HG03159 (cell line): ENCODE data around the gene PRPF6.
A peak's percentile ranks its signal among the peaks of the same experiment; 100 is the strongest.

Experiments
- ATAC-seq: cut with Tn5 transposase; IDR thresholded peaks from one replicate; pipeline ENCODE4 v1.9.1; 2021; ENCODE audit warnings: mild to moderate bottlenecking, moderate library complexity; ENCODE audit not compliant: unreplicated experiment

The PRPF6 gene

DNA sequence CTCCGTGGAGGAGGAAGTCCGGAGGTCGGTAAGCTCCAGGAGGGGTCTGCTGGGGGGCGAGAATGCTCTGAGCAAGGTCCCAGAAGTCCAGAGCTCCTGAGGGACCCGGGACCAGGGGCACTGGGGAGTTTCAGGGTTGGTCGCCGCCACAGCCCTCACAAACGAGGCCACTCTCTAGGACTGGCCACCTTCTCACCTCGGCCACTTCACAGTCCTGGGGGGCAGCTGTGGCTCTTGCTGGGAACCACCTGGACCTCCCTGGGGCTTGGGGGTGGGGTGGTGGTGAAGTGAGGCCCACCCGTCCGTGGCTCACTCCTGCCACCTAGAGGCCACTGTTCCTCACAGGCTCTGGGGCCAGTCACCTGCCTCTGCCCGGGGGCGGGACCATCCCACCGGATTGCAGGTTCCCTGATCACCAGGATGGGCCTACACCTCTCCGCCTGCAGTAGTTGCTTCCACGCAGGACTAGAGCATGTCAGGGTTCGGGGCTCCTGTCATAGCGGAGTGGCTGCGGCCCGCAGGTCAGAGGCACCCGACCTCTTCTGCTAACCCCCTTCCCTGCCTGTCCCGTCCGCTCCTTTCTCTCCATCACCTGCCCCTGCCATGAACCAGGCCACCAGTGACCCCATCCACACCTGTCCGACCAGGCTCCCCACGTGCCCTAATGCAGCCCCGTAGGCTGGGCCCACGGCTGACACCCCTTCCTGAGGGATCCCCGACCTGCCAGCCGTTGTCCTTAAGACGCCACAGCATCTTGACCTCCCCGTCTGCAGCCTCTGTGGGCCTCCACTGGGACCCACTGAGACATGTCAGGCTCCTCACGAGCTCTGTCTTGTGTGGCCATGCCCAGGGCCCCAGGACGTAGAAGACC is 76.9 kb downstream of the PRPF6 start:
- ATAC-seq: no peak

DNA sequence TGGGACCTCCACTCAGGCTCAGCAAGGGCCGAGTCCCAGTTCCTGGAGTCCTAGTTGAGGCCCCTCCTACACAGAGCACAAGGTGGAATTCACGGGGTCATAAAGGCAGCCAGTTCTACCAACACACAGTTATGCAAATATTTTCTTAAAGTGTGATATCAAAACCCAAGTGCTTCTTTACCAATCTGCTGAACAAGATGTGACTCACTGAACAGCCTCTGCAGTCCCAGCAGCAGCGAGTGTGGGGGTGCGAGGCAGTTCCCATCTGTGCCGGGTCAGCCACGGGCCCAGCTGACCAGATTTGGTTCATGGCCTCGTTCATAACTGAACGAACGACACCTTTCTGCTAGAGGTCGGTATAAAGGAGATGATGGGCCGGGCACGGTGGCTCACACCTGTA is 77.6 kb downstream of the PRPF6 start:
- ATAC-seq: no peak

DNA sequence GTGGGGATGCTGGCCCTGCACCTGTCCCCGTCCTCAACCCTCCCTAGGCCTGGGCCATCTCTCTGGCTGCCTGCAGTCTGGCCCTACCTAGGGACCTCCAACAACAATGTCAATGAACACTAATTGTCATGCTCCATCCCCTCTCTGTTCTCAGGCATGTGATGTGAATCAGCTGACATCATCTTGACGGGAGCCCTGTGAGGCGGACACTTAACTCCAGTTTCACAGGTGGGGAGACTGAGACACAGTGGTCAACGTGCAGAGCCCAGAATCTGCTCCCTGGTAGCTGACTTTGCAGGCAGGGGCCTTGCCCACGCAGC is 81.3 kb downstream of the PRPF6 start:
- ATAC-seq: no peak

DNA sequence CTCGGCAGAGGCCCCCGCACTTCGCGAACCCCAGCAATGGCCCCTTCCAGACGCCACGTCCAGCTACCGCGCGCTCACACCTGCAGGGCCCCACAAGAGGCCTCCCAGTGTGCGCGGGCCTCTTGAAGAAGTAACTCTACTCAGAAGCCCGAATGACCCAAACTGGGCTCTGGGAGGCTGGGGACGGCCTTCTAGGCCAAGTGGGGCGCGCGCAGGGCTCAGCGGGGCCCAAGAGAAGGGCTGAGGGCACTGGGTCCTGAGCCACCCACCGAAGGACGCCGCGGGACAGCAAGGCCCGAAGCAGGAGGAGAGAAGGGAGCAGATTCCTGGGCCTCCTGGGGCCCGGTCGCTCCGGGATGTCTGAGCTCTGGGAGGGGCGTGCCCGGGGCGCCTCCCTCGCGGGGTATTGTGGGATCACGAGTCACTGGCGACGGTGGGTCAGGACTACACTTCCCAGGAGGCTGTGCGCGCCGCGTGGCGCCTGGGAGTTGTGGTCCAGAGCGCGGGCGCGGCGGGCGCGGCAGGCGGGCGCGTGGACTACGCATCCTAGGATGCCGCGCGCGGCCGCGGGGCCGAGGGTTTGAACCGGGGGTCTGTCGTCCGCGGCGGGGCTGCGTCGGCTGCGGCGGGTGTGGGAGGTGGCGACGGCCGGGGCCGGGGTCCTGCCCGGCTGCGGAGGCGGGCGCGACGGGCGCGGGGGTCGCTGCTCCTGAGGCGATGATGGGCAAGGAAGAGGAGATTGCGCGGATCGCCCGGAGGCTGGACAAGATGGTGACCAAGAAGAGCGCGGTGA is 81.9 kb downstream of the PRPF6 start, which contains the start of gene TCEA2:
TCEA2 (plus strand) TSS at position 603 of the 793 bp plus-strand sequence; CDS start at position 718, 115 bp downstream.
- ATAC-seq: peak; percentile 80

DNA sequence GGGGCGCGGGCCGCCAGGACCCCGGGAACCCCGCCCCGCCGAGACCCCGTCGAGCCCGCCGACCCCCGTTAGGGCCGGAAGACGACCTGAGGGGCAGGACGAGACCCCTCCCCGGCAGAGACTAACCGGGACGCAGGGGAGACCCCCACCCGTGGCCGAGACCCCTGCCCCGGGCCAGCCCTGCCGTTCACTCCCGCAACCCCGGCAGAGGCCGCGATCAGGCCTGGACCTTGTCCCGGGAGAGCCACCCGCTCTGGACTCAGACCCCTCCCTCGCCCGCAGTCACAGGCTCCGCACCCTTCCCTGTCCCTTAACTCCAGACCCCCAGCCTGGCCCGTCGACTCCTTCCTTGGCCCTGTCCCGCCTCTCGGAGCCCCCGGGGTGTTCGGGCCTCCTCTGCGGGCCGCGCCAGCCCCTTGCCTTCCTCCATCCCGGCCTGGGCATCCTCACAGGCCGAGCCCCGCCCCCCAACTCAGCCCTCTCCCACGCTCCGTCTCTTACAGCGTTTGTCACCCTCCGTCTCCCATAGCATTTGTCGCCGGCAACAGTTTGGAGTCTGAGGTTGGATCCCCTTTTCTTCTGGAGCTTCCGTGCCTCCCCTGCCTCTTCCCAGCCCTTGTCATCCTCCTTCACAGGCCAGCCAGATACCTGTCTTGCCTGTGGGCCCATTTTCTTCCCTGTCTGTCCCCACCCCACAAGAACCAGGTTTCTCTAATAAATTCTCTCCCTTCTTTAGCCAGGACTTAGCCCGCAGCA is 82.6 kb downstream of the PRPF6 start:
- ATAC-seq: no peak

DNA sequence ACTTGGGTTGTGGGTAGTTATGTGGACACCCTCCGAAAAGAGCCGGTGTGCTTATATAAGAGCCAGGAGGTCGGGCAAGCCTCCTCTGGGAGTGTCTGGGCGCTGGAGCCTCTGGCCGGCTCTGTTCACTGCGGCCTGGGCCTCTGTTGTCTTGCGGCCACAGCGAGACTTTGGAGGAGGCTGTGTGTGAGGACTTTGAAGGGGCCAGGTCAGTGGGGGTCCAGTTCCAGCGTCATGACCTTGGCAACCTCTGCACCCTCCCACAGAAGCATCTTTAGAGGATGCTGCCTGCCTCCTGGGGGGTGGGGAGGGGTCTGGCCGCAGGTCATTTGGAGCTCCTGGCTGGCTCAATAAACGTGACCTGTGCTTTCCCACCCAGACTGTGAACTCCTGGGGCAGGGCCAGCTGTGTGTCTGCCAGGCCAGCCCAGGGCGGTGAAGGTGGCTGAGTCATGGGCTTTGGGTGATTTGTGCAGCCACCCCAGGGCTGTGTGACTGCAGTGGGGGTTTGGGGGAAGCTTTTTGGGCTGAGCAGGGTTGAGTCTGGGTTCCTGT is 83.3 kb downstream of the PRPF6 start:
- ATAC-seq: no peak

DNA sequence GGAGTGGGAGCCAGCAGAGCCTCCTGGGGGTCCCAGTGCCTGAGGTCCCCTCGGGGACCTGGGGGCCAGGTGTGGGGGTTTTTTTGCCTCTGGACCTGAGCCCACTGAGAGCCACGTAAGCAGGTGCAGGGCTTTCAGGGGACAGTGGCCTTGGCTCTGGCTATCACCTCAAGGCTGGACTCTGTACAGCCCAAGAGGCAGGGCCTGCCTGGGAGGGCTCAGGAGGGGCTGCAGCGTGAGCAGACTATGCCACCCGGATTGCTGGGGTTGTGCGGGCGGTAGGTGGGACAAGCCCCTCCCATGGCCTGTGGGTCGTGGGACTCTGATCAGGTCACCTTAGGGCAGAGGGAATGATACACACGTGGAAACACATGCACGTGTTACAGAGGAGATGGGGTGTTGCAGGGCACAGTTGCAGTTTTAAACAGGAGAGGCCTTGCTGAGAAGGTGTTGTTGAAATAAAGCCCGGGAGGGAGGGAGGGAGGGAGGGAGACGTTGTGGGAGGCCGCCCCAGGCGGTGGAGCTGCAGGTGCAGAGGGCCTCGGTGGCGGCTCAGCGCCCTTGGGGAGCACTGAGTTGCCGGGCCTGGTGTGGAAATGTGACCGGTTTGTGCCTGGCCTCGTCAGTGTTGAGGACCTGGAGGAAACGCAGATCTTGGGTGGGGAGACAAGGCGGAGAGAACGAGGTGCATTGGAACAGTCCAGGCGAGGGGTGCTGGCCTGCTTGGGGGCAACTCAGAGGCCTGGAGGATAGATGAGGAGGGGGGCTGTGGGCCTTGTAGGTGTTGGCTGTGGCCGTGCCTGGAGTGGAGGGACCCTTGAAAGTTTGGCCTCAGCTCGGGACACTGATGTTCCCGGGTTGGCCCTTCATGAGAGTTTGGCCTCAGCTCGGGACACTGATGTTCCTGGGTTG is 84.4 kb downstream of the PRPF6 start:
- ATAC-seq: no peak

DNA sequence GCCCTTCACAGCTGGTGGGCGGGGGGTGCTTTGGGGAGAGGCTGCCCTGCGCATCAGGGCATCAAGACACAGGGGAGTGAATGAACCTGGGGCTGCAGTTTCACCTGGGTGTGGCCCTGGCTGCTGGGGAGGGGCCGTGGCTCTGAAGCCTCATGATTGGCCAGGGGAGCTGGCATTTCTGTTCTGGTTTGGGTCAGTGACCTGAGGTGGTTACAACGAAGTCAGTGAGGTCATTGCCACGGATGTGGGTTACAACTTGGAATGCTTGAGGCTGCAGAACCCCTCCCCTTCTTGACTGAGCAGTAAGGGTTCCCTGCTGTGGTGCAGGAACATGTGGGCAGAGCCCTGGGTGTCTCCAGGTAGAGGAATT is 85.0 kb downstream of the PRPF6 start:
- ATAC-seq: peak; percentile 43

DNA sequence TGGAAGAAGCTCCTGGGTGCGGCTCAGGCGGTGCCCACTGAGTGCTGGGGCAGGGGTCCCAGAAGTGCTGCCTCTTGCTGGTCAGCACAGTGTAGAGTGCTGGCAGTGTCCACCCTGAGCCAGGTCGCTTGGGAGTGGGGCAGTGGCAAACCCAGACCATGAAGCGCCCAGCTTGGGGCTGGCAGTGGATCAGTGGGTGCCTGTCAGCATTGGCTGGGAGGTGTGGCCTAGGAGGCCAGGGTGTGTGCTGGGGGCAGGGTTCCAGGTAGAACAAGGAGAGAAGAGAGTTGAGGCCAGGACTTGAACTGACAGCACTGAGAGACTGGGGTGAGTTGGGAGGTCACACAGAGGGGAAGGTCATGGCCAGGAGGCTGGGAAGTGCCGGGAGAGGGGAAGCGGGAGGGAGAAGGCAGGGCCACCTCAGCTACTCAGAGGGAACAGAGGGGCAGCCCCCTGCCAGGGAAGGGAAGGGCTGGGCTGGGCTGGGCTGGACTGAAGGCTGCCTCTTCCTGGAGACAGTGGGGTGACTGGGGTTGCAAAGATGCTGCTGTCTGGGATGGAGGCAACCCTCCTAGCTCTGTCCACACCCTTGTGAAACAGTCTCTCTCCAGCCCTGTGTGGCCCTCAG is 86.2 kb downstream of the PRPF6 start:
- ATAC-seq: no peak

DNA sequence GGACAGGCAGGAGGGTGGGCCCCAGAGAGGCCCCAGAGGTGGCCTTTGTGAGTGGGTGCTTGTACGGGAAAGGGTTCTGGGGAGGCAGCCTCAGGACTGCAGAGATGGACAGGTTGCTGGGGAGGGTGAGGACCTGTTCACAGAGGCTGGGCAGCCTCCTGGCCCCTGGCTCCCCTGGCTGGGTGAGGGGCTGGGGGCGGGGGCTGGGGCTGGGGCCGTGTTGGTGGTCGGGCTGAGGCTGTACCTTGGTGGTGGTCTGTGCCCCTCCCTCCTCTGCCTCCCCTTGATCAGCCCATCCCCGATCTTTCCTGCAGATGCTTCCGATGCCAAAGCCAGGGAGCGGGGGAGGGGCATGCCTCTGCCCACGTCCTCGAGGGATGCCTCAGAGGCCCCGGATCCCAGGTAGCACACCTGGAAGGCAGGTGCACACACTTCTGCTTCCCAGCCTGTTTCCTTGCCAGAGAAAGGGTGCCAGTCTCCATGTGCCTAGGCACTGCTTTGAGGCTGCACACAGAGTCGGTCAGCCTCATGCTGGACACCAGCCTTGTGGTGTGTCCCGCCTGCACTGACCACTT is 86.9 kb downstream of the PRPF6 start:
- ATAC-seq: no peak

DNA sequence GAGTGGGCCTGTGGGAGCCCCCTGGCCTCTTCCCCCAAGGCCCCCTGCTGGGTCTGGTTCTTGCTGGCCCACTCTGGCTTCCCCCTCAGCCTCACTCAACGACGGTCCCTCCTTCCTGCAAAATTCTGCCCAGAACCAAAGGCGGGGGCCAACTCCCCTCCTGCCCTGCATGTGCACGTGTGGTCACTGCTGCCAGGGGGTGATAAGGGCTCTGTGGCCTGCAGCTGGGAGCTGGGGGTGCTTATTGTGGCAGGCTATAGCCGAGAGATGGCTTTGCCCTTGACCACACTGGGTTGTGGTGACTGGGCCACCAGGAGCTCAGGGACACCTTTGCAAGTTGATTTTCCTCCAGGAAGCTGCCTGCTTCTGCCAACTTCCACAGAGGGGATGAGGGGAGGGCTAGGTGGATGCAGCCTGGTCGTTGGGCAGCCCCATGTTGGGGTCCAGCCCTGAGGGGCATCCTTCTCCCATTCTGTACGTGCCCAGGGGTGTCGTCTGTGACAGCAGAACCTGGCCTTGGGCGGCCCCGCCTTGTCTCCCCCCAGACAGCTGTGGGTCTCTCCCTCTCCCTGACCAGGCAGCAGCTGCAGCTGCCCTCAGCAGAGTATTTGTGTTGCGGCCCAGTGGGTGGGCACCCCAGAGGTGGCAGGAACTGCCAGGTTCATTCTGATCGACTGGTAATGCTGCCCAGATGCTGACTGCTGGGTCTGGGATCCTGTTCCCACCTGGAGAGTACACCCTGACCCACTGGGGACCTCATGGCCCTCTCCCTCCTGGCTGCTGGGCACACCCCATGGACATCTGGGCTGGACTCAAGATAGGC is 87.7 kb downstream of the PRPF6 start:
- ATAC-seq: no peak

DNA sequence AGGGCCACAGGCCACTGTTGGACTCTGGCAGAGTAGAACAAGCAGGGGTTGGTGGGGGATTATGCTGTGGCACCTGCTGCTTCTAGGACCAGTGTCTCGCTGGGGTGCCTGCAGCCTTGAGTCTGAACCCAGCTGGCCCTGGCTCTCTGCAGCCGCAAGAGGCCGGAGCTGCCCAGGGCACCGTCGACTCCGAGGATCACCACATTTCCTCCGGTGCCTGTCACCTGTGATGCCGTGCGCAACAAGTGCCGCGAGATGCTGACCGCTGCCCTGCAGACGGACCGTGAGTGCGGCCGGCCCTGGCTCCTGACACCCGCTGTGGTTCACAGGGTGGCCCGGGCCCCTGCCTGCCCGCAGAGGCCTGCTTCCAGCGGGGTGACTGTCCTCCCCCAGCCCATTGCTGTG is 88.3 kb downstream of the PRPF6 start:
- ATAC-seq: no peak

DNA sequence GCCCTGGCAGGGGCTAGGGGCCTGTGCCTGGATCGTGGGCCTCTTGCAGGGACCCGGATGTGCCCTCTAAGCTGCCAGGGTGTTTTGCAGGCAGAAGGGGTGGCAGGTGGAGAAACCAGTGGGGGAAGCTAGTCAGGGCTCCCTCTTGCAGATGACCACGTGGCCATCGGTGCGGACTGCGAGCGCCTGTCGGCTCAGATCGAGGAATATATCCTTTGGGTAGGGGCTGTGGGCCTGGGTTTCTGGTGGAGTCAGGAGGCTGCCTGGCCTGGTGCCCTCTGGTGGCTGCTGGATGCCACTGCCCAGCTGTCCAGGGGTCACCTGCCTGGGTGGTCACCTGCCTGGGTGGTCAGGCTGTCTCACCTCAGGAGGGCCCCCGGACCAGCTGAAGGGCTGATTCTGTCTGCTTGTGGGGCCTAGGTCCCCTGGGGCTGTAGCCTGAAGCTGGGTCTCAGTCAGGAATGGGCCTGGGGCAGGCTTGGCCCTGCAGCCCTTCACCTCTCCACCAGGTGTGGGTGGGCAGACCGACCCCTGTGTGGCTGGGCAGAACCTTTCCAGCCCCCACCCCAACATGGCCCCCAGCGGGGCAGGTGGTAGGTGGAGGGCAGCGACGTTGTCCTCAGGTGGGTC is 88.8 kb downstream of the PRPF6 start:
- ATAC-seq: no peak

DNA sequence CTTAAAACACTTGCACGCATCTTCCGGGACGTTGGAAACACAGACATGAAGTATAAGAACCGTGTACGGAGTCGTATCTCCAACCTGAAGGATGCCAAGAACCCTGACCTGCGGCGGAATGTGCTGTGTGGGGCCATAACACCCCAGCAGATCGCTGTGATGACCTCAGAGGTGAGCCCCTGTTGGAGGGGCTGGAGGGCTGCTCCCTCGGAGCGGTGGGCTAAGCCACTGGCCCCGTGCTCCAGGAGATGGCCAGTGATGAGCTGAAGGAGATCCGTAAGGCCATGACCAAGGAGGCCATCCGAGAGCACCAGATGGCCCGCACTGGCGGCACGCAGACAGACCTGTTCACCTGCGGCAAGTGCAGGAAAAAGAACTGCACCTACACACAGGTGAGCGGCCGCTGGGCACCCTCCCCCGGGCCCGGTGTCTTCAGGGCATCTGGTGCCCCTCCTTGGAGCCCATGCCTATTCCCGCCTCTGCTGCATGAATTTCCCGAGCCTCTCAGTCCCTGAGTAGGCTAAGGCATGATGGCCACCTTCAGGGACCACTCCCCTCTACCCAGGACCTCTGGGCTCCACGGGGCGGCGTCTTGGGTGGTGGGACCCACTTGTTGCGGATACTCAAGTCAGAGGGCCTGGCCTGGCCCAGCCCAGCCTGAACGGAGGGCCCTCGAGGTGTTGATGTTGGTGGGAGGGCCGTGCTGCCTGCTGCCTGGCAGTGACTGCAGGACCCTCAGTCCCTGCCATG is 89.5 kb downstream of the PRPF6 start:
- no peak for ATAC-seq

DNA sequence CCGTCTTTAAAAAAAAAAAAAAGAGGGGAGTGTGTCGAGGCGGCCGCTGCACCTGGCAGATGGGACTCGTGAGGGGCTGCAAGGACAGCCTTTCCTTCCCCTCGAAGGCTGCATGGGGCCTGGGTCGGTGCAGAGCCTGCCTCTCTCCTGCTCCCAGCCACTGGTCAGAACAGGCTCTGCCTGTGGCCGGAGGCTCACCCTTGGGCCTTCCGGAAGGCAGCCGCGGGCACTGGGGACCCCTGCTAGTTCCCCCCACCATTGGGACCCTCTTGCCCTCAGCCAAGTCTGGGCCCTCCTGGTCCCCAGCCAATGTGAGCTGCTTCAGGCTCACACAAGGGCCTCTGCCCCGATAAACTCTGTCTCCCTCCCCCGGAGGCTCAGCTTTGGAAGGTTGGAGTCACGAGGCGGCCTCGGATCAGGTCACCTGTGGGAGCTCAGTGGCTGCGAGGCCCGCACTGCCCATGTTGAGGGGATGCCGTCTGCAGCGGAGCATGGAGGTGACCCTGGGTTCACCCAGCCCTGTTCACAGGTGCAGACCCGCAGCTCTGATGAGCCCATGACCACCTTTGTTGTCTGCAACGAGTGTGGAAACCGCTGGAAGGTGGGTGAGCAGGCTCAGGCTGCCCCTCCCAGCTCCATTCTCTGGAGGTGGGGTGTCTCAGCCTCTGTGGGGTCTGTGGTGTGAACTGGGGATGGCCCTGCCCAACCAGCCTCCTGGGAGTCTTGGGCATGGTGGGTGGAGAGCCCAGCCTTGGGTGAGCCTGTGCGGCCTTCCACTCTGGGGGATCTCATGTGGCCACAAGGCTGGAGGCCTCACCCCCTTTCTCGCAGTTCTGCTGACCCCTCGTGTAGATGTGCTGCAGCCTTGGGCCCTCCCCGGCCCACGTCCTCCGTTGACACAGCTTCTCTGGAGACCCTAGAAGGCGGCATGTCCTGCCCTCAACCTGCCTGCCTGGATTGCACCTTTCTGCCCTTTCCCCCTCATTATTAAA is 90.7 kb downstream of the PRPF6 start:
- no peak for ATAC-seq

DNA sequence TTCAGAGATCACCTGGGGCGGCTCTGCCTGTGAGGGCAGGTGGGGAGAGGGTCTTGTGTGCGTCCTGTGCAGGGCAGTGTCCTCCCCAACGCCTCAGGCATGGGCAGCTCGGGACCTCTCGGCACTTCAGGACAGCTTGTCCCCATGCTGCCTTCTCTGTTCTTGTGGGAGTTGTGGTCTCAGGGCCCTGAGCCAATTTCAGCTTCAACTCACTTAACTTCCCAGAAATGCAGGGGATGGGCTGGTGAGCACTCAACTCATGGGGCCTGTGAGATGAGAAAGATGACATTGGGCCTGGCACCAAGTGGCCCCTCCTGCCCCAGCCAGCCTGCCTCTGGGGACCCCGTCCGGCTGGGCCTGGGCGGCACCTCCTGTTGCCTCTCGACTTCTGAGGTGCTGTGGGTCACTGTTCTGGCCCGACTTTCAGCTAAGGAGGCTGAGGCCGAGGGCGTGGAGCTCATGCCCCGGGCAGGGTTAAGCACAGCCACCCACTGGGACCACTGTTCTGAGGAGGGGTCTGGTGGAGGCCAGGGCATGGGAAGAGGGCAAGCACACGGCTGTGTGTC is 91.6 kb downstream of the PRPF6 start:
- no peak for ATAC-seq
